Measurements from ENCODE around the gene CPEB4.

GRCh38 chr5:173964506-173964905 is 76.4 kb downstream of the CPEB4 start:
- TF ChIP-seq, protein P1, sequence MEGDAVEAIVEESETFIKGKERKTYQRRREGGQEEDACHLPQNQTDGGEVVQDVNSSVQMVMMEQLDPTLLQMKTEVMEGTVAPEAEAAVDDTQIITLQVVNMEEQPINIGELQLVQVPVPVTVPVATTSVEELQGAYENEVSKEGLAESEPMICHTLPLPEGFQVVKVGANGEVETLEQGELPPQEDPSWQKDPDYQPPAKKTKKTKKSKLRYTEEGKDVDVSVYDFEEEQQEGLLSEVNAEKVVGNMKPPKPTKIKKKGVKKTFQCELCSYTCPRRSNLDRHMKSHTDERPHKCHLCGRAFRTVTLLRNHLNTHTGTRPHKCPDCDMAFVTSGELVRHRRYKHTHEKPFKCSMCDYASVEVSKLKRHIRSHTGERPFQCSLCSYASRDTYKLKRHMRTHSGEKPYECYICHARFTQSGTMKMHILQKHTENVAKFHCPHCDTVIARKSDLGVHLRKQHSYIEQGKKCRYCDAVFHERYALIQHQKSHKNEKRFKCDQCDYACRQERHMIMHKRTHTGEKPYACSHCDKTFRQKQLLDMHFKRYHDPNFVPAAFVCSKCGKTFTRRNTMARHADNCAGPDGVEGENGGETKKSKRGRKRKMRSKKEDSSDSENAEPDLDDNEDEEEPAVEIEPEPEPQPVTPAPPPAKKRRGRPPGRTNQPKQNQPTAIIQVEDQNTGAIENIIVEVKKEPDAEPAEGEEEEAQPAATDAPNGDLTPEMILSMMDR (IDR thresholded peaks at IDR 0.05 in 2 of 3, conservative IDR thresholded peaks at IDR 0.05 in 1 of 3; ENCODE audit: insufficient read depth in 2 of 3, low read depth in 1 of 3, low read length in 3 of 3): no peak
- TF ChIP-seq, protein P2, sequence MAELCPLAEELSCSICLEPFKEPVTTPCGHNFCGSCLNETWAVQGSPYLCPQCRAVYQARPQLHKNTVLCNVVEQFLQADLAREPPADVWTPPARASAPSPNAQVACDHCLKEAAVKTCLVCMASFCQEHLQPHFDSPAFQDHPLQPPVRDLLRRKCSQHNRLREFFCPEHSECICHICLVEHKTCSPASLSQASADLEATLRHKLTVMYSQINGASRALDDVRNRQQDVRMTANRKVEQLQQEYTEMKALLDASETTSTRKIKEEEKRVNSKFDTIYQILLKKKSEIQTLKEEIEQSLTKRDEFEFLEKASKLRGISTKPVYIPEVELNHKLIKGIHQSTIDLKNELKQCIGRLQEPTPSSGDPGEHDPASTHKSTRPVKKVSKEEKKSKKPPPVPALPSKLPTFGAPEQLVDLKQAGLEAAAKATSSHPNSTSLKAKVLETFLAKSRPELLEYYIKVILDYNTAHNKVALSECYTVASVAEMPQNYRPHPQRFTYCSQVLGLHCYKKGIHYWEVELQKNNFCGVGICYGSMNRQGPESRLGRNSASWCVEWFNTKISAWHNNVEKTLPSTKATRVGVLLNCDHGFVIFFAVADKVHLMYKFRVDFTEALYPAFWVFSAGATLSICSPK (IDR thresholded peaks at IDR 0.05; ENCODE audit: borderline replicate concordance): no peak
- TF ChIP-seq, protein P3, sequence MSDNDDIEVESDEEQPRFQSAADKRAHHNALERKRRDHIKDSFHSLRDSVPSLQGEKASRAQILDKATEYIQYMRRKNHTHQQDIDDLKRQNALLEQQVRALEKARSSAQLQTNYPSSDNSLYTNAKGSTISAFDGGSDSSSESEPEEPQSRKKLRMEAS (CRISPR knock-in tag; IDR thresholded peaks at IDR 0.05): no peak
- no peak for TF ChIP-seq SMAD3 (CRISPR knock-in tag; conservative IDR thresholded peaks at IDR 0.05)
- no peak for TF ChIP-seq TBL1XR1 (IDR thresholded peaks at IDR 0.05; ENCODE audit: low read length in 2 of 2)
- no peak for TF ChIP-seq ZNF12 (CRISPR knock-in tag; IDR thresholded peaks at IDR 0.05)
